Stimulated activated CD8-positive, alpha-beta memory T cell treated with anti-CD3 and anti-CD28 coated beads, Interleukin-7, amount 100 ng/mL, for 24 hours (primary cell): Measurements from ENCODE around the gene VSTM2B.
"Not testable (repeated sequence)": the region's sequence is repeated elsewhere in the genome, so short reads cannot be mapped to it uniquely, and the experiment has no call there.

Experiments
- DNase-seq: peaks from one replicate; pipeline ENCODE4 v3.0.0-alpha.2; 2020; ENCODE audit warnings: low read depth

Gene VSTM2B

DNA sequence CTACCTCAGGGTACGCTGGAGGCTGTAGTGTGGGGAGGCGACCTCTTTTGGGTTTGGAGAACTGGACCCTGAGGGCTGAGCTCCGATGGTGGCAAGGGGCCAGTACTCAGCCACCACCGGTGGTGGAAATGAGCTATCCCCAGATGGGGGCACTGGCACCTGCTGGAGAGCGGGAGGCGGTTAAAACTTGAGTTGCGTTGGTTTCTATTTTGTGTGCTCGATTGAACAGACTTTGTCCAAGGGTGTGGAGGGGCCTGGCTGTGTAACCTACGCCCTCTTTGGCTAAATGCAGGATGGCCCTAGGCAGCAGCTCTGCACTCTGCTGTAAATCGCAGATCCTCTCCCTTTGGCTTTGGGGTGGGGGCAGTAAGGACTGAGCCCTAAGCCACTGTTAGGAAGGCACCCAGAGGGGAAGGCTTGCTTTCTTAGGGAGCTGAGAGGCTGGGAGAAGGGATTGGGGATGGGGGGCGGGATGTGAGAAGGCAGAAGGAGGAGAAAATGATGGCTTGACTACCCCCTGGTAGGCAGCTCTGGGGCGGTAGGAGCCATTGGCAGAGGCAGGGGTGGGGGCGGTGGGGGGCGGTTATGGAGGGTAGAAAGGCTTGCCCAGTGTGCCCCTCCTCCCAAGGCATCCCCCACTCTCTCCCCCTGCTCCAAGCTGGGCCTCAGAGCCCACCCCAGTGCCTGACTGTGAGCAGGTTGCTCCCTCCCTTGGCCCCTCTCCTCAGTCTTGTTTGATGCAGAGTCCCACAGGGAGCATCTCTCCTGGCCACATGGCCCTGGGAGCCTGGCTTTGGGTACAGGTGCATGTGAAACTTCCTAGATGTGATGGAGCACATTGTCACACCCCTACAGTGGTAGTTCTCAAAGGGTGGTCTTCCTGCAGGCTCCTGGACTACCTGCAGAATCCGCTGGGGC lies 5.0 kb downstream of the VSTM2B start:
- no peak for DNase-seq

DNA sequence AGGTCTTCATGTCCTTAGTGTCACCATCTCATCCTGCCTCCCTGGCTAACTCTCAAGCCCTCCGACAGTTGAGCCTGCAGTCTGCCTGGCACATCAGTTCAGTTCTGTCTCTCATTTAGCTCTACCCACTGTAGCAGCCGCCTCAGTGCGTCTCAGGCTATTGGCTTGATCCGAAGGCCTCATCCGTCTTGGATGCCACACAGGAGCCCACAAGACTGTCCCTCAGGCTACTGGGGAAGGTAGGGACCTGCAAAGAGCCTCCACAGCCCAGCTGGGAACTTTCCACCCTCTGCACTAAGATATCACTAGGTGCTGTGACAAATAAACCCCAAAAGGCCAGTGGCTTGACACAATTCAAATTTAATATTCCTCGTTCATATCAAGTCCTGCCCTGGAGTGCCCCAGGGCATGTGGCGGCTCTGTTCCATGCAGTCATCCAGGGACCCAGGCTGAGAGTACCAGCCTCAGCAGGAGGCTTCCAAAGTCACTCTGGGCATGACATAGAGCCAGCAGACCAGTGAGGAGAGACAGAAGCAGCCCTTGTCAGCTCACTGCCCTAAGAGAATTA lies 5.7 kb downstream of the VSTM2B start:
- DNase-seq = no peak

DNA sequence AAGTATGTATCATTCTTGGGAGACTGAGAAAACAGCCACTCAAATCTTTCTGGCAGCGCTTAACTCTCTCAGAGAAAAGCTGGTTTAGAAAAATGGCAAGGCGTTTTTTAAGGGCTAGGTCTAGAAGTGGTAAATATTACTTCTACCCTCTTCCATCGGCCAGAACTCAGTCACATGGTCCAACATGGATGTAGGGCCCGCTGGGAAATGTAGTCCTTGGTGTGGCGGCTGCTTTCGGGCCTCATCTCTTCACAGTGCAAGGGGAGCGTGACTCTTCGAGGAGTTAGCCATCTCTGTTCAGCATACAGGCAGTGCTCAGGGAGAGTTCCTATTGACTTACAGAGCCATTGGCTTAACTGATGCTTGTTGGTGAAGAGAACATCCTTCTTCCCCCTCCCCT lies 6.3 kb downstream of the VSTM2B start:
- DNase-seq = no peak

GRCh38 chr19:29532956-29533355 lies 7.2 kb downstream of the VSTM2B start:
- no peak for DNase-seq

GRCh38 chr19:29533578-29534544 lies 8.1 kb downstream of the VSTM2B start:
- DNase-seq = no peak

DNA sequence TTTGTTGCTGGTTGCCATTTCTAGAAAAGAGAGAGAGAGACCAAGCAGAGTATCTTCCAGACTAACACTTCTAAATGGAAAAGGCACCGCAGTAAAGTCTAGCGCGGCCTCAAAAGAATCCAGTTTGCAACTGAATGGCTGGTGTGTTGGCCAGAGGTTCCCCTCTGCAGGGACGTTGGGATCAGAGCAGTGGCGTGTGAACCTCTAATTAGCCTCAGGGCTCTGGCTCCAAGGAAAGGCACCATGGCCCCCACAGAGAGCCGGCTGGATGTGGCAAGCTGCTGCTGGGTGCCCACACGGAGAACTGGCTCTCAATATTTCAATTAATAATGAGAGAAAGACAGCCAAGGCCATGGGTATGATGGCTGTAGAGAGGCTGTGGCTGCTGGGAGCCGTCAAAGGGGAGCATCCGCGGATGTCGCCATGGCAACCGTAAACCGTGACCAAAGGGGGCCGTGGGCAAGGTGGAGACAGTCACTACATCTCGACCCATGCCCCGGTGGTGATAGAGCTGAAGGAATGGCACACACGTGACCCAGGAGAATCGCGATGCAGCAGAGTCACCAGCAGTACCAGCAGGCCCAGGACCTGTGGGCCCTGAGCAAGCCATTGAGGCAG lies 9.5 kb downstream of the VSTM2B start:
- no peak for DNase-seq

DNA sequence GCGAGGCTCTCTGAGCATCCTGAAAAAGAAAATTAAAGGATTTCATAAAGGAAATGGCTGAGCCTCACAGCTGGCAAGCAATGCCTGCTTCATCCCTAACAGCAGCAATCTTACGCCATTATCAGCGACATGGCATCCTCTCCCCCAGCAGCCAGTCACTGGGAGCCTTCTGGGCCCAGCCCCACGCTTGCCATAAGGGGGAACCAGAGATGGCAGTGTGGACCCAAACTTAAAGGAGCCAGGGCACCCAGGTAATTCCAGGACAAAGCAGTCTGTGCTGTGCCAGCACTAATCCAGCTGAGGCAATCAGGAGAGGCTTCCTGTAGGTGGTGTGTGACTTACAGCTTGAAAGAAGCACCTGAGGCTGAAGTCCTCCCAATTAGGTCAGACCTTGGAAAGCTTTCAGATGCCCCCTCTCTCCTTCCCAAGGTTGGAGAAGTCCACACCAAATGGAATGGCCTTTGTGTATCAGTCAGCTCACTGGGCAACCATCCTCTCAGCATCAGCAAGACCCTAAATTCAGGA lies 10.3 kb downstream of the VSTM2B start:
- DNase-seq = no peak

DNA sequence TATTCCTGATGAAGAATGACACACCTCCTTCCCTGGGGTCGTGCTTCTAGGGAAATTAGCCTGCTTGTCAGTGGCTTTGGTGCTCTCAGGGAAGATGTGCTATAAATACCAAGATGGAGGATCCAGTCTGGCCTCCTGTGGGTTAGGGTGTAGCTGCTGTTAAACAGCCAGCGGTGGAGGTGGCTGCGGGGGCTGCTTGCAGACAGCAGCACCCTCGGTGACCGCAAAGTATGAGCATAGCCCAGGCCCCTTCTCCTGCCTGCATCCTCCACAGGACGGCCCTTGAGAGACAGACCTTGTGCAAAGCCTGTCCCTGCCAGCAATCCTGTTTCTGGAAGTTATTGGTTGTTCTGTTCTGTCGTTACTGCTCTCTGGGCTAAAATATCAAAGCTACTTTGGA lies 11.4 kb downstream of the VSTM2B start:
- DNase-seq = no peak

- no peak for DNase-seq
Observed at GRCh38 chr19:29537601-29538000, 11.8 kb downstream of the VSTM2B start.

DNA sequence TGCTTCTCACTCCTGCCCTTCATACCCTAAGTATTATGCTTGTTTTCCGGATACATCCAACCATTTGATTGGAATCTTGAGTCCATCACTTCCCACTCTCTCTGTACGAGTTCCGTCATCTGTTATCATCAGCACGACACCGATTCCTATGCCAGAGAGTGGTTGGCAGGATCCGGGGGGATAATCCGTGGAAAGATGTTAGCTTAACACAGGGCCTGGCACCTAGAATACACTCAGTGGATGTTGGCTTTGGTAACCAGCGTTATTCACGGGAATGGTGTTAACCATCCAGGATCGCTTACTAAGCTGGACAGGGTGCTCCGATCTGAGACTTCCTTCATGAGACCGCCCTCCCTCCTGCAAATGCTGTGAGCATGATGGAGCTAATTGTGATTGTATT lies 12.4 kb downstream of the VSTM2B start:
- no peak for DNase-seq

GRCh38 chr19:29538651-29539050 lies 12.9 kb downstream of the VSTM2B start:
- no peak for DNase-seq

DNA sequence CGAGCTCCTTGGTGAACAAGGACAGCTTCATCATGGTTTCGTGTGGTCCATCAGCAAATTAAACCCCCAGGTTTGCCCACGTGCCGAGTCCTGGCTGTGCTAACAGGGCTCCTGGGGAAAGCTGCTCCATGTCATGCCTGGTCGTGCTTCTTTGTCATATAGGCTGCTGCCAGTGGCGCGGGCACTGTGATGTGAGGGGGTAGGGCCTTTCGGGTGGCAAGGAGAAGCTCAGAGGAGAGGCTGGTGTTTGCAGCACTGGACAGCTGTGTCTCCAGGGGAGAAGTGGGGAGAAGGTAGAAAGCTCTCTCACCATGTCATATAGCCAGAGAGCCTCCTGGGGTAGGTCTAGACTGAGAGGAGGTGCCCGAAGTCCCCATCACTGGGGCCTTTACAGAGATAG lies 13.3 kb downstream of the VSTM2B start:
- no peak for DNase-seq

- DNase-seq = no peak
Observed at GRCh38 chr19:29539670-29540069, 13.9 kb downstream of the VSTM2B start.

GRCh38 chr19:29540114-29540513 lies 14.3 kb downstream of the VSTM2B start:
- no peak for DNase-seq

DNA sequence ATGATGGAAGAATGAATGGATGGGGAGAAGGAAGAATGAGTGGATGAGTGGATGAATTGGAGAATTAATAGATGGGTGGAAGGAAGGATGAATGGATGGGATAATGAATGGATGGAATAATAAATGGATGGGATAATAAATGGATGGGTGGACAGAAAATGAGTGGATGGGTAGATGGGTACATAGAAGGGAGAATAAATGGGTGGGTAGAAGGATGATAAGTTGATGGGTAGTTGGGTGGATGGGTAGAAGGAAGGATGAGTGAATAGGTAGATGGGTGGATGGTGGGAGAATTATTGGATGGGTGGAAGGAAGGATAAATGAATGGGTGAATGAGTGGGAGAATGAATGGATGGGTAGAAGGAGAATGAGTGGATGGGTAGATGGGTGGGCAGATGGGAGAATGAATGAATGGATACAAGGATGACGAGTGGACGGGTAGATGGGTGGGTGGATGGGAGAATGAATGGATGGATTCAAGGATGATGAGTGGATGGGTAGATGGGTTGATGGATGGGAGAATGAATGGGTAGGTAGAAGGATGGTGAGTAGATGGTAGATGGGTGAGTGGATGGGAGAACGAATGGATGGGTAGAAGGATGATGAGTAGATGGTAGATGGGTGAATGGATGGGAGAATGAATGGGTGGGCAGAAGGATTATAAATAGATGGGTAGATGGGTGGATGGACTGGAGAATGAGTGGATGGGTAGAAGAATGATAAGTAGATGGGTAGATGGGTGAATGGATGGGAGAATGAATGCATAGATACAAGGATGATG lies 15.9 kb downstream of the VSTM2B start:
- DNase-seq = no peak

DNA sequence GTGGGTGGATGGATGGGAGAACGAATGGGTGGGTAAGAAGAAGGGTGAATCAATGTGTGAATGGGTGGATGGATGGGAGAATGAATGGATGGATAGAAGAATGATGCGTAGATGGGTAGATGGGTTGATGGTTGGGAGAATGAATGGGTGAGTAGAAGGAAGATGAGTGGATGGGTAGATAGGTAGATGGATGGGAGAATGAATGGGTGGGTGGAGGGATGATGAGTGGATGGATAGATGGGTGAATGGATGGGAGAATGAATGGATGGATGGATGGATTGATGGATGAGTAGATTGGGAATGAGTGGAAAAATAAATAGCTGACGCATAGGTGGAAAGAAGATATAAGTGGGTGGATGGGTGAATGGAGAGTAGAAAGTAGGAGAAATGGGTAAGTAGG lies 16.5 kb downstream of the VSTM2B start:
- DNase-seq = no peak

- DNase-seq = no peak
Observed at GRCh38 chr19:29542776-29543175, 17.0 kb downstream of the VSTM2B start.

DNA sequence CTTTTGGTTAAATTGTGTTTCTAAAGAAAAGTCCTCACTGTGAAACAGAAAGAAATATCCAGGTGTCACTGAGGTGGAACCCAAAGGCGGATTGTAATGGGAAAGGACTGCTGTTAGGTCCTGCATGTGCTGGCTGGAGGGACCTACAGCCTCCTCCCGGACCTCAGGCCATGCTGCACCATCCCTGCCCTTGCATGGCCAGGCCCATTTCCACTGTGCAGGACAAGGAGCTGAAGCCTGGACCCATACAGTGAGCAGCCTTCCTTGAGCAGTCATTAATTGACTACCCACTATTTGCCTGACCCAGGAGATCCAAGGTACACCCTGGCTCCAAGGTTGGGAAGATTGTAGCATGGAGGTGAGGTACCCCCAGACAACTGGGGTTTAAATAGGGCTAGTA lies 17.6 kb downstream of the VSTM2B start:
- DNase-seq = no peak

GRCh38 chr19:29544656-29545360 lies 19.0 kb downstream of the VSTM2B start:
- no peak for DNase-seq

- not testable (repeated sequence) for DNase-seq
Observed at GRCh38 chr19:29545447-29545846, 19.7 kb downstream of the VSTM2B start.
